Body of pancreas (tissue), 4 donors: ENCODE results near the gene KRTAP10-1. TPM values are rescaled to one million over a fixed set of nuclear protein-coding genes. Genes with fewer than 3 reads are reported as not detected.
A peak's percentile ranks its signal among the peaks of the same experiment; 100 is the strongest.

Source experiments
- ATAC-seq: fragments of 150-250 bp; one replicate; pipeline ENCODE4 v1.9.1; 2016
- DNase-seq, 4 donors: peaks; one replicate each; pipeline ENCODE4 v3.0.0-alpha.2; 2019
- H3K27ac ChIP-seq, 4 donors: fragments of 200-600 bp; sonication (generic); 1 replicate in 3 of 4; 2 replicates in 1 of 4; pipeline versions ENCODE4 v1.5.1 to v1.6.1; 2016 to 2019; ENCODE audit warnings: mild to moderate bottlenecking in 1 of 4, mixed read lengths in 1 of 4, moderate library complexity in 1 of 4
- H3K27me3 ChIP-seq, 2 donors: fragments of 200-600 bp; sonication (generic); one replicate each; pipeline ENCODE4 v1.6.0; 2016; ENCODE audit warnings: mild to moderate bottlenecking in 1 of 2
- H3K36me3 ChIP-seq, 2 donors: fragments of 200-600 bp; sonication (generic); replicated peaks in 1 of 2; 2 replicates each; pipeline ENCODE4 v1.5.1; 2016; ENCODE audit warnings: low read depth in 2 of 2; ENCODE audit not compliant: insufficient read depth in 1 of 2
- H3K4me1 ChIP-seq: fragments of 200-600 bp; sonication (generic); one replicate; pipeline ENCODE4 v1.6.0; 2016
- H3K4me3 ChIP-seq, 2 donors: fragments of 200-600 bp; sonication (generic); 1 replicate in 1 of 2; 2 replicates in 1 of 2; pipeline ENCODE4 v1.5.1; 2016 to 2019
- H3K9me3 ChIP-seq, 3 donors: fragments of 200-600 bp; sonication (generic); 1 replicate in 2 of 3; 2 replicates in 1 of 3; pipeline ENCODE4 v1.5.1; 2016
- POLR2A ChIP-seq, 3 donors: fragments of 450-650 bp; IDR thresholded peaks; one replicate each; pipeline ENCODE4 v1.6.1; 2016; ENCODE audit warnings: antibody characterized with exemption in 3 of 3, mild to moderate bottlenecking in 2 of 3
- WGBS, 2 donors: methylation state at CpG; one replicate each; pipeline ENCODE4 v1.1.5; 2017; 5-methylcytosine and 5-hydroxymethylcytosine counted together
- intact Hi-C: fragments of 100-400 bp; cut with DNase I; formaldehyde crosslinking; loops from one replicate; pipeline ENCODE4 v1.15.1; 2023
- total RNA-seq, 2 donors: library from RNA; depleted of rRNA; stranded (reverse); fragments of >200 nt; gene quantifications; one replicate each; pipeline ENCODE4 v1.1.0, GENCODE V29; 2016
- TF ChIP-seq, protein P1 (sequence below), 7 experiments: fragments of 450-650 bp in 4 of 7; fragments of 200-600 bp in 3 of 7; sonication (generic) in 3 of 7; IDR thresholded peaks; one replicate each; pipeline ENCODE4 v1.5.1; 2016 to 2019; ENCODE audit warnings: antibody characterized with exemption in 7 of 7

The KRTAP10-1 gene
- total RNA-seq, 2 donors from 2014 or later: not detected

DNA sequence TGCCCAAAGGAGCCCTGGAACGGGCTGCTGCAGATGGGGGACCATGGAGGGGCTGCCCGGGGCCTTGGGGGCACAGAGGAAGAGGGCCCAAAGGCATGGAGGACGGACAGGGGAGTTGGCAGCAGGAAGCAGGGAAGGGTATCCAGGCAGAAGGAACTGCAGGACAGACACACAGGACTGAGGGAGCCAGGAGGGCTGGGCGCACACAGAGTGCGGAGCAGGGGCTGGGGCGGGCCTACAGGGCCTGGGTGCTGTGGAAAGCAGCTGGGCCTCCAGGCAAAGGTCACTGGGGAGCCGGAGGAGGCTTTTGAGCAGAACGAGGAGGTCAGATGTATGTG, 28.1 kb downstream of the KRTAP10-1 start:
- intact Hi-C loops: loop anchor here (10.0 kb wide), 1 partner anchor 293 kb away; the partner anchor contains the start of gene UBE2G2
- 75 to 84% methylated on average over 7 to 8 of the region's 8 CpGs for WGBS, 2 donors
- no peak for ATAC-seq
- no peak overlapping the region for H3K27ac ChIP-seq
- no peaks in the 10 kb centered on the region for H3K36me3 ChIP-seq
- H3K4me3 ChIP-seq: no peak overlapping the region
- no peaks in the 10 kb centered on the region for H3K9me3 ChIP-seq
- no peak for DNase-seq
- no peak for TF ChIP-seq POLR2A (IDR thresholded peaks at IDR 0.05)
- TF ChIP-seq, protein P1, sequence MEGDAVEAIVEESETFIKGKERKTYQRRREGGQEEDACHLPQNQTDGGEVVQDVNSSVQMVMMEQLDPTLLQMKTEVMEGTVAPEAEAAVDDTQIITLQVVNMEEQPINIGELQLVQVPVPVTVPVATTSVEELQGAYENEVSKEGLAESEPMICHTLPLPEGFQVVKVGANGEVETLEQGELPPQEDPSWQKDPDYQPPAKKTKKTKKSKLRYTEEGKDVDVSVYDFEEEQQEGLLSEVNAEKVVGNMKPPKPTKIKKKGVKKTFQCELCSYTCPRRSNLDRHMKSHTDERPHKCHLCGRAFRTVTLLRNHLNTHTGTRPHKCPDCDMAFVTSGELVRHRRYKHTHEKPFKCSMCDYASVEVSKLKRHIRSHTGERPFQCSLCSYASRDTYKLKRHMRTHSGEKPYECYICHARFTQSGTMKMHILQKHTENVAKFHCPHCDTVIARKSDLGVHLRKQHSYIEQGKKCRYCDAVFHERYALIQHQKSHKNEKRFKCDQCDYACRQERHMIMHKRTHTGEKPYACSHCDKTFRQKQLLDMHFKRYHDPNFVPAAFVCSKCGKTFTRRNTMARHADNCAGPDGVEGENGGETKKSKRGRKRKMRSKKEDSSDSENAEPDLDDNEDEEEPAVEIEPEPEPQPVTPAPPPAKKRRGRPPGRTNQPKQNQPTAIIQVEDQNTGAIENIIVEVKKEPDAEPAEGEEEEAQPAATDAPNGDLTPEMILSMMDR (IDR thresholded peaks at IDR 0.05): no peak
- H3K27me3 ChIP-seq: no peaks in the 10 kb centered on the region
- peaks cover 14% of the 10 kb centered on the region for H3K4me1 ChIP-seq

- ATAC-seq: no peak
- no peaks in the 10 kb centered on the region for H3K27me3 ChIP-seq
- no peak overlapping the region for H3K4me3 ChIP-seq
- TF ChIP-seq, protein P1 (IDR thresholded peaks at IDR 0.05): no peak
- no peak for TF ChIP-seq POLR2A (IDR thresholded peaks at IDR 0.05)
- H3K36me3 ChIP-seq: no peaks in the 10 kb centered on the region
- DNase-seq: no peak
- peaks cover 14% of the 10 kb centered on the region for H3K4me1 ChIP-seq
- no peaks in the 10 kb centered on the region for H3K9me3 ChIP-seq
- WGBS, 2 donors: 73 to 86% methylated on average over 10 to 11 of the region's 11 CpGs
- intact Hi-C loops: loop anchor here (10.0 kb wide), 1 partner anchor 293 kb away; the partner anchor contains the start of gene UBE2G2
- H3K27ac ChIP-seq: no peak overlapping the region
Measured at GRCh38 chr21:44511219-44511937, 28.6 kb downstream of the KRTAP10-1 start.

DNA sequence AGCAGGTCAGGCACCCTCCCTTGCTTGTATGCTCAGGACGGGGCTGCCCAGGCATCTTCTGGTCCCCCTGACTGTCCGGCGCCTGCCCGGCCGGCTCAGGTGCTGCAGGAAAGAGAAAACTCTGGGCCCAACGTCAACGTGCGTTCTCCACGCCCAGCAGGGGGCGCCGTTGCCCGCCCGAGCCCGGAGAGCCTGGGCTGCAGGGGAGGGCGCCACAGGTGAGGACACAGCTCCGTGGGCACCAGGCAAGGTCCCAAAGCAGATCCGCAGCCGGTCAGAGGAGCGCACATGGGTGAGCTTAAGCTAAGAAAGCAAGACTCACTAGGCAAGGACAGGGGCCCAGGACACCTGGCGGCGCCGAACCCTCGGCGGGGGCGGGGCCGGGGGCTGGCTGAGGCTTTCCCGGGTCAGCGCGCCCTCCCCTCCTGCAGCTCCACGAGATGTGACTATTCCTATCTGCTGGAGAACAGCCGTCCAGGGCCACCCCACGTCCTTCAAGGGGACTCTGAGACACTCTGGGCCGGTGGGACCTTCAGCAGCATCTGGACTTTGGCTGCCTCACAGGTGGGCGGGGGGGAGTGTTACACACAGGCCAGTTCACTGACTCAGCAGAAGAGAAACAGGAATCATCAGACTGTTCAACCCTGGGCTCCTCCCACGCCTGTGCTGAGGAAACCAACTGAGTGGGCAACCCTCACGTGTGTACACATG, 29.3 kb downstream of the KRTAP10-1 start:
- Histone ChIP-seq H3K9me3 (no peaks in the 10 kb centered on the region), H3K4me3 (no peak overlapping the region), H3K27me3 (no peaks in the 10 kb centered on the region), H3K4me1 (peaks cover 14% of the 10 kb centered on the region), H3K27ac (no peak overlapping the region), H3K36me3 (no peaks in the 10 kb centered on the region)
- TF ChIP-seq POLR2A (IDR thresholded peaks at IDR 0.05): no peak
- TF ChIP-seq, protein P1 (IDR thresholded peaks at IDR 0.05): peak; percentile 68 to 88 (median 85)
- DNase-seq: peak; percentile 66 to 79 (median 72)
- 7% methylated on average over 6 to 36 of the region's 36 CpGs for WGBS, 2 donors
- ATAC-seq: peak; percentile 67
- intact Hi-C loops: loop anchor here (10.0 kb wide), 1 partner anchor 294 kb away; the partner anchor contains the start of gene UBE2G2

DNA sequence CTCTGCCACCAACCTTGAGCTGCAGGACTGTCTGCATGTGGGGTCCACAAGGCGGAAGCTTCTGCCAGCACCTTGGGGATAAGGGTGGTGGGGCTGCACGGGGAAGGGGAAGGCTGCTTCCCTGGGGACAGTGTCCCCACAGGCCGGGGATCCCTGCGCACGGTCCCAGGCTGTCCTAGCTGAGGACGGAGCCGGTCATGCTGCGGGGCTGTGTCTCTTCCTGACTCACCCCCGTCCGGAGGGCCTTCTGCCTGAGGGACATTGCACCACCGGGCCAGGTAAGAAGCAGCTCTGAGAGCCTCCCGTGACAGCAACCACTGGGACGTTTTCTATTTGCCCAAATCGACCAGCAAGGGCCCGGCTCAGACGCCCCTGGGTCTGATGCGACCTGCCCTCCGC, 29.9 kb downstream of the KRTAP10-1 start:
- DNase-seq (no peak), ATAC-seq (no peak)
- Histone ChIP-seq H3K36me3 (no peaks in the 10 kb centered on the region), H3K4me3 (no peak overlapping the region), H3K9me3 (no peaks in the 10 kb centered on the region), H3K27me3 (no peaks in the 10 kb centered on the region), H3K4me1 (peaks cover 14% of the 10 kb centered on the region), H3K27ac (no peak overlapping the region)
- TF ChIP-seq, protein P1 (IDR thresholded peaks at IDR 0.05): no peak
- no peak for TF ChIP-seq POLR2A (IDR thresholded peaks at IDR 0.05)
- WGBS, 2 donors: 0 to 34% methylated on average over 7 to 18 of the region's 18 CpGs
- intact Hi-C loops: loop anchor here (10.0 kb wide), 1 partner anchor 295 kb away; the partner anchor contains the start of gene UBE2G2
